Breast epithelium (tissue), 3 donors: Measurements from ENCODE around the gene SLC4A2.

Source experiments
- CTCF ChIP-seq, 3 donors: fragments of 450-650 bp; IDR thresholded peaks; one replicate each; pipeline ENCODE4 v1.5.1; 2016 to 2017; ENCODE audit warnings: antibody characterized with exemption in 3 of 3, mild to moderate bottlenecking in 3 of 3, moderate library complexity in 3 of 3
- POLR2AphosphoS5 ChIP-seq, 3 donors: sonication (generic); formaldehyde crosslinking; IDR thresholded peaks; one replicate each; pipeline ENCODE4 v1.6.1; 2017; ENCODE audit warnings: antibody characterized with exemption in 3 of 3

DNA sequence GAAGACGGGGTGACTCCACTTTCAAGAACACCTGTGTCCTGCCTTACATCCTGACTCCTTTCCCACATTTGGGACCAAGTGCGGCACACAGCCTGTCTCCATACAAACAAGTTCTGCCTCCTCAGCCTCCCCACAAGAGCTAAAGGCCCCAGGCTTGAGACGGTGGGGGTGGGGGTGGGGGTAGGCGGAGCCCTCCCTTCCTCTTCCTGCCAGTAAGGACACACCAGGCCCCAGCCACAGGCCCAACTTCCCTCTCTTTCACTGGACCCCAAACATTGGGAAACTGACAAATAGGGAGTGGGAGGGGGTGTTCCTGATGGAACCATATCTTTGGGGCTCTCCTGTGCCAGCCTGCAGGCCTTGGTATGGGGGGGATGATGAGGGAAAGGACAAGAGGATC lies 6.3 kb upstream of the SLC4A2 start:
- TF ChIP-seq CTCF (IDR thresholded peaks at IDR 0.05) (no peak), POLR2AphosphoS5 (IDR thresholded peaks at IDR 0.05) (no peak)
